Measurements from ENCODE around the gene MMD2. TPM values are rescaled to one million over a fixed set of nuclear protein-coding genes. Genes with fewer than 3 reads are reported as not detected.

MMD2 gene
- polyA plus RNA-seq, 1 donor from 2014 or later, result 0.40 TPM

GRCh38 chr7:4905171-4905570, 53.8 kb downstream of the MMD2 start:
- Histone ChIP-seq H3K9ac (ENCODE audit: low read length) (no peak overlapping the region), H3K36me3 (ENCODE audit: insufficient read depth, low read length) (no peaks in the 10 kb centered on the region), H3K4me2 (ENCODE audit: low read length) (no peak overlapping the region), H3K79me2 (replicated peaks; ENCODE audit: insufficient read depth, low read length) (no peaks in the 10 kb centered on the region), H4K20me1 (ENCODE audit: insufficient read depth) (no peaks in the 10 kb centered on the region), H3K9me2 (ENCODE audit: insufficient read depth, low read length) (no peaks in the 10 kb centered on the region), H3K9me3 (ENCODE audit: low read length) (no peaks in the 10 kb centered on the region), H3K4me3 (ENCODE audit: low read length) (no peak overlapping the region), H2AFZ (ENCODE audit: low read depth, low read length) (no peak overlapping the region), H3K27ac (ENCODE audit: low read length) (no peak overlapping the region), H3K27me3 (ENCODE audit: insufficient read depth, low read depth, low read length) (no peaks in the 10 kb centered on the region), H3F3A (ENCODE audit: insufficient read depth, low read length, poor library complexity, severe bottlenecking) (no peaks in the 10 kb centered on the region)
- no peak for TF ChIP-seq CTCF (IDR thresholded peaks at IDR 0.05; ENCODE audit: poor library complexity, severe bottlenecking)
- TF ChIP-seq TAF1 (IDR thresholded peaks at IDR 0.05; ENCODE audit: low read depth), result no peak
- no peak for TF ChIP-seq POLR2AphosphoS5 (IDR thresholded peaks at IDR 0.05)
- TF ChIP-seq EZH2 (IDR thresholded peaks at IDR 0.05; ENCODE audit: borderline replicate concordance, insufficient read depth, low read length, poor library complexity, severe bottlenecking), result no peak
- TF ChIP-seq REST (IDR thresholded peaks at IDR 0.05; ENCODE audit: borderline replicate concordance), result no peak
- no peak for TF ChIP-seq RAD21 (conservative IDR thresholded peaks at IDR 0.05)
- TF ChIP-seq EP300 (conservative IDR thresholded peaks at IDR 0.05; ENCODE audit: poor library complexity, severe bottlenecking), result no peak
- no peak for TF ChIP-seq MXI1 (conservative IDR thresholded peaks at IDR 0.05; ENCODE audit: poor library complexity, severe bottlenecking)
- no peak for TF ChIP-seq SMC3 (conservative IDR thresholded peaks at IDR 0.05; ENCODE audit: poor library complexity)

- Histone ChIP-seq H3K36me3 (ENCODE audit: insufficient read depth, low read length) (no peaks in the 10 kb centered on the region), H3K4me3 (ENCODE audit: low read length) (no peak overlapping the region), H3K9ac (ENCODE audit: low read length) (no peak overlapping the region), H3K9me3 (ENCODE audit: low read length) (no peaks in the 10 kb centered on the region), H2AFZ (ENCODE audit: low read depth, low read length) (no peak overlapping the region), H3K9me2 (ENCODE audit: insufficient read depth, low read length) (no peaks in the 10 kb centered on the region), H3K79me2 (replicated peaks; ENCODE audit: insufficient read depth, low read length) (no peaks in the 10 kb centered on the region), H3K27ac (ENCODE audit: low read length) (no peak overlapping the region), H3F3A (ENCODE audit: insufficient read depth, low read length, poor library complexity, severe bottlenecking) (no peaks in the 10 kb centered on the region), H3K4me2 (ENCODE audit: low read length) (no peak overlapping the region), H4K20me1 (ENCODE audit: insufficient read depth) (no peaks in the 10 kb centered on the region), H3K27me3 (ENCODE audit: insufficient read depth, low read depth, low read length) (no peaks in the 10 kb centered on the region)
- no peak for TF ChIP-seq SMC3 (conservative IDR thresholded peaks at IDR 0.05; ENCODE audit: poor library complexity)
- TF ChIP-seq CTCF (IDR thresholded peaks at IDR 0.05; ENCODE audit: poor library complexity, severe bottlenecking), result no peak
- no peak for TF ChIP-seq MXI1 (conservative IDR thresholded peaks at IDR 0.05; ENCODE audit: poor library complexity, severe bottlenecking)
- TF ChIP-seq POLR2AphosphoS5 (IDR thresholded peaks at IDR 0.05), result no peak
- TF ChIP-seq EP300 (conservative IDR thresholded peaks at IDR 0.05; ENCODE audit: poor library complexity, severe bottlenecking), result no peak
- TF ChIP-seq EZH2 (IDR thresholded peaks at IDR 0.05; ENCODE audit: borderline replicate concordance, insufficient read depth, low read length, poor library complexity, severe bottlenecking), result no peak
- no peak for TF ChIP-seq REST (IDR thresholded peaks at IDR 0.05; ENCODE audit: borderline replicate concordance)
- no peak for TF ChIP-seq RAD21 (conservative IDR thresholded peaks at IDR 0.05)
- TF ChIP-seq TAF1 (IDR thresholded peaks at IDR 0.05; ENCODE audit: low read depth), result no peak
Observed at GRCh38 chr7:4904346-4904745, 54.6 kb downstream of the MMD2 start.

All from neural cell (in vitro differentiated cells).